ENCODE data around the gene MACROD1. TPM values are rescaled to one million over a fixed set of nuclear protein-coding genes. Genes with fewer than 3 reads are reported as not detected.

Gene MACROD1
- total and polyA plus RNA-seq, 9 donors: 21.1 to 50.2 (median 32.2) TPM

DNA sequence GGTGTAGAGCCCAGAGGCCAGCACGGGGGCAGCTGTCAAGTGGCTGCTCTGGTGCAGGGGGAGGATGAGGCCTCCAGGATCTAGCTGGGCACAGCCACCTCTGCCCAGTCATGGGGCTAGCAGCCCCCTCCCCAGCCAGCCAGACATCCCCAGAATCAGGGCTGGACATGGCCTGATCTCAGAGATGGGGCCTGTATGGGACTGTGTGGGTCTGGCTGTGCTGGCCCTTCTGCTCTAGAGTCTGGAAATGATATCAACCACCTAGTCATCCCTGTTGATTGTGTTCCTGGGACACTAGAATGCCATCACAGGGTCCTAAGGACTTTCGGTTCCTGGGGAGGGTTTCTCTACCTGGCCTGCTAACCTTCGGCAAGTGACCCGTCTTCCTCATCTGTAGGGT is 127.4 kb downstream of the MACROD1 start:
- Histone ChIP-seq H3K4me3 (no peak overlapping the region), H3K36me3 (no peaks in the 10 kb centered on the region), H3K27ac (no peak overlapping the region), H3K4me1 (ENCODE audit: insufficient read depth) (peaks cover 2% of the 10 kb centered on the region), H3K27me3 (no peaks in the 10 kb centered on the region), H3K9me3 (no peaks in the 10 kb centered on the region)
- intact Hi-C loops (cut with DNase I): no loop called here
- WGBS, 3 donors: 92 to 94% (median 93%) methylated on average over 4 of the region's 4 CpGs
- TF ChIP-seq EP300 (IDR thresholded peaks at IDR 0.05): no peak
- no peak for TF ChIP-seq POLR2A (IDR thresholded peaks at IDR 0.05)
- TF ChIP-seq, protein P1, sequence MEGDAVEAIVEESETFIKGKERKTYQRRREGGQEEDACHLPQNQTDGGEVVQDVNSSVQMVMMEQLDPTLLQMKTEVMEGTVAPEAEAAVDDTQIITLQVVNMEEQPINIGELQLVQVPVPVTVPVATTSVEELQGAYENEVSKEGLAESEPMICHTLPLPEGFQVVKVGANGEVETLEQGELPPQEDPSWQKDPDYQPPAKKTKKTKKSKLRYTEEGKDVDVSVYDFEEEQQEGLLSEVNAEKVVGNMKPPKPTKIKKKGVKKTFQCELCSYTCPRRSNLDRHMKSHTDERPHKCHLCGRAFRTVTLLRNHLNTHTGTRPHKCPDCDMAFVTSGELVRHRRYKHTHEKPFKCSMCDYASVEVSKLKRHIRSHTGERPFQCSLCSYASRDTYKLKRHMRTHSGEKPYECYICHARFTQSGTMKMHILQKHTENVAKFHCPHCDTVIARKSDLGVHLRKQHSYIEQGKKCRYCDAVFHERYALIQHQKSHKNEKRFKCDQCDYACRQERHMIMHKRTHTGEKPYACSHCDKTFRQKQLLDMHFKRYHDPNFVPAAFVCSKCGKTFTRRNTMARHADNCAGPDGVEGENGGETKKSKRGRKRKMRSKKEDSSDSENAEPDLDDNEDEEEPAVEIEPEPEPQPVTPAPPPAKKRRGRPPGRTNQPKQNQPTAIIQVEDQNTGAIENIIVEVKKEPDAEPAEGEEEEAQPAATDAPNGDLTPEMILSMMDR (IDR thresholded peaks at IDR 0.05): no peak
- DNase-seq: no peak

DNA sequence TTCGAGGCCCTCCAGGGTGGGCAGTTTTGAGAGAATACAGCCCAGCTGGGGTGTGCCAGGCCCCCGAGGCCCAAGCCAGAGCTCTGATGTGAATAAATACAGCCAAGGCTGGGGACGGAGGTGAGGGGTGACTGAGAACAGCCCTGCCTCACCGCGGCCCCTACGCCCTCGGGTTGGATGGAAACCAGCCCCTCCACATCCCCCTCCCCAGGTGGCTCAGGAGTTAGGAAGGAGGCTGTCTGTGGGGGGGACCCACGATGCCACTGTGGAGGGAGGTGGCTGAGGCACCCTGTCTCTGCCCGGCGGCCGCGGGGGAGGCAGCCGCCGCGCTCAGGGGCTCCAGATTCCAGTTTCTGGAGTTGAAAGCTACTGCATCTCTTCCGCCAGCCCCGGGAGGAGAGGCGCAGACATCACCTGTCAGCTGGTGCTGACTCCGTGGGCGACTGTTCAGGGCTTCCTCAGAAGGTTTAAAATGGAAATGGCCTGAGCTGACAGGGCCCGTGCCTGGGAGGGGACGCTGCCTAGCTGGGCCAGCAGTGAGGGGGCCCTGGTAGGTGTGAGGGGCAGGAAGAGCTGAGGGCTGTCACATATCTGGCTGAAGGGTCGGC is 128.8 kb downstream of the MACROD1 start:
- intact Hi-C loops (cut with DNase I): no loop called here
- Histone ChIP-seq H3K36me3 (no peaks in the 10 kb centered on the region), H3K27ac (no peak overlapping the region), H3K9me3 (no peaks in the 10 kb centered on the region), H3K27me3 (no peaks in the 10 kb centered on the region), H3K4me1 (ENCODE audit: insufficient read depth) (peaks cover 2% of the 10 kb centered on the region), H3K4me3 (no peak overlapping the region)
- 45 to 52% (median 46%) methylated on average over 23 of the region's 23 CpGs for WGBS, 3 donors
- no peak for DNase-seq
- no peak for TF ChIP-seq POLR2A (IDR thresholded peaks at IDR 0.05)
- TF ChIP-seq, protein P1 (IDR thresholded peaks at IDR 0.05): no peak
- no peak for TF ChIP-seq EP300 (IDR thresholded peaks at IDR 0.05)

DNA sequence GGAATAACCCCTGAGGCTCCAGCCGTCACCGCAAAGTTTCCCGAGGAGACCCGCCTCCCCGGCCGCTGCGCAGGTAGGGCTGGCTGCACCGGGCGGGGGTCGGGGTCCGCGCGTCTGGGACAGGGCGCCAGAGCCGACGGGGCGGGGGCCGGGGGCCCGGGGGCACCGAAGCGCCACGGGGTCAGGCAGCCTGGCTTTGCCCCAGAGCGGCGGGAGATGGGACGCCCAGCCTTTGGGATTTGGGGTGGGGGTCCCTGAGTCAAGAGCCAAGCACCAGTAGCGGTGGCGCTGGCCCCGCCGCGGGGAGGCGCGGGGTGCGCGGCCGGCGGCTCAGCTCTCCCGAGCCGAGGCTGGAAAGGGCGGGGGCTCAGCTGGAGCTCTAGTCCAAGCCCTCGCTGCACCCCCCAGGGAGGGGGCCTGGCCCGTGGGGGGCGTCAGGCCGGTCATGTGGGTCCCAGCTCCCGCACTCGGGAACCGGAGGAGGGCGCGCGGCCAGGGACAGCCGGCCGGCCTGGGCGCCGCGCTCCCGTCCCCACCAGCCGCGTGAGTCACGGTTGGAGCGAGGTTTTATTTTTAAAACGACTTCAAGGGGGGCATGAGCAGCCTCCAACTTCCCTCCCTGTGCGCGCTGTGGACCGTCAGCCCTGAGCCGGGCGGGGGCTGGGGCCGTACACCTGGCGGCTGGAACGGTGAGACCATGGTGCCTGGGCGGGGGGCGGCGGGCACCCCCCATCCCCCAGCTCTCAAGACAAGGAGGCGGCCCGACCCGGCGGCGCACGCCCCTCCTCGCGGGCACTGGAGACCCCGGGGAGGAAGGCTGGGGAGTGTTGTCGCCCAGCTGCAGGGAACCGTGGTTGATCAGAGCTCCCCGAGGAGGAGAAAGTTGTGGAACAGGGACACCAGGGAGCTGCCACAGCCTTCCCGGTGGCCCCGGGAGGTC is 129.6 kb downstream of the MACROD1 start:
- Histone ChIP-seq H3K4me1 (ENCODE audit: insufficient read depth) (peaks cover 2% of the 10 kb centered on the region), H3K27me3 (no peaks in the 10 kb centered on the region), H3K9me3 (no peaks in the 10 kb centered on the region), H3K36me3 (no peaks in the 10 kb centered on the region), H3K27ac (no peak overlapping the region), H3K4me3 (peak overlapping the region; percentile 40)
- peak; percentile 60 to 74 (median 67) for DNase-seq
- TF ChIP-seq, protein P1 (IDR thresholded peaks at IDR 0.05): no peak
- no peak for TF ChIP-seq EP300 (IDR thresholded peaks at IDR 0.05)
- TF ChIP-seq POLR2A (IDR thresholded peaks at IDR 0.05): no peak
- intact Hi-C loops (cut with DNase I): no loop called here
- 1 to 4% (median 3%) methylated on average over 57 to 85 of the region's 85 CpGs for WGBS, 3 donors

DNA sequence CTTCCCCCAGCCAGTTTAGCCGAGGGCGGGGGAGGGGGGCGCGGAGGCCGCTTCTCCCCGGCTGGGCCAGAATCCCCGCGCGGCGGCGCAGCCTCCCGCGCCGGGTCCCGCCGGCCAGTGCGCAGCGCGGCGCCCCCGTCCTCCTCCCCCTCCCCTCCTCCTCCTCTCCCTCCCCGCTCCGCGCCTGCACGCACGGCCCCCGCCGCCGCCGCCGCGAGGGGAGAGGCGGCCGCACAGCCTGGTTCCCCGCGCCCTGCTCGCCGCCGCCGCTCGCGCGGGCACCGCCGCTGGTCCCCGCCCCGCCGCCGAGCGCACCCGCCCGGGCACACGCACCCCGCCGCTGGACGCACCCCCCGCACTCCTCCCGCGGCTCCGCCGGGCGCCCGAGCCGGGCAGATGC is 130.3 kb downstream of the MACROD1 start, which contains the start of gene FLRT1:
Gene FLRT1 (plus strand): TSS at position 356 of the 400 bp plus-strand sequence. CDS start 80,337 bp downstream, outside the sequence.
- DNase-seq: no peak
- Histone ChIP-seq H3K27me3 (no peaks in the 10 kb centered on the region), H3K27ac (no peak within 1 kb of the TSS), H3K4me1 (ENCODE audit: insufficient read depth) (peaks cover 2% of the 10 kb centered on the region), H3K9me3 (no peaks in the 10 kb centered on the region), H3K36me3 (no peaks in the 10 kb centered on the region), H3K4me3 (peak within 1 kb of the TSS; percentile 40)
- TF ChIP-seq, protein P1 (IDR thresholded peaks at IDR 0.05): no peak
- no peak for TF ChIP-seq EP300 (IDR thresholded peaks at IDR 0.05)
- no peak for TF ChIP-seq POLR2A (IDR thresholded peaks at IDR 0.05)
- WGBS, 3 donors: 0% methylated on average over 3 to 46 of the region's 64 CpGs; no CpG with 5 or more reads in 1 of the 3 donors
- intact Hi-C loops (cut with DNase I): no loop called here
